ENCODE data around the gene SMG1.

The SMG1 gene

DNA sequence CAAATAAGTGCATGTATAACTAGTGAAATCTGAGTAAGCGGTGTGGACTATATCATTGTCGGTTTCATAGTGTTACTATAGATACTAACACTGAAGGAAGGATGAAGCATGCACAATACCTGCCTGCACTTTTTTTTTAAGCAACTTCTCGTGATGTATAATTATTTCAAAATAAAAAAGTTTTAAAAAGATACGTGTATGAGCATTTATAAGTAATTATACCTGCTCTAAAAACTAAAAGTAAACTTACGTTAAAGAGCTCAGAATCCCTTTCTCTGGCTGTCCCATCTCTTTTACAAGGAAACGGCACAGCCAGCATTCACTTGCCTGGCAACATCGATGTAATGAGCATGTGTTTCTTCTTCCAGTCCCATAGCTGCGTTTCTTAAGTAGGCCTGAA lies 93.6 kb downstream of the SMG1 start:
- no peak for DNase-seq (ENCODE audit: low spot score)
- no peak for TF ChIP-seq CTCF (IDR thresholded peaks at IDR 0.05; ENCODE audit: extremely low read depth, insufficient read depth, missing control alignments)
- in situ Hi-C loops (cut with MboI; ENCODE audit: low pct_unique_long_range_greater_than_20kb, low sequenced_read_pairs, unreplicated experiment): no loop called here

DNA sequence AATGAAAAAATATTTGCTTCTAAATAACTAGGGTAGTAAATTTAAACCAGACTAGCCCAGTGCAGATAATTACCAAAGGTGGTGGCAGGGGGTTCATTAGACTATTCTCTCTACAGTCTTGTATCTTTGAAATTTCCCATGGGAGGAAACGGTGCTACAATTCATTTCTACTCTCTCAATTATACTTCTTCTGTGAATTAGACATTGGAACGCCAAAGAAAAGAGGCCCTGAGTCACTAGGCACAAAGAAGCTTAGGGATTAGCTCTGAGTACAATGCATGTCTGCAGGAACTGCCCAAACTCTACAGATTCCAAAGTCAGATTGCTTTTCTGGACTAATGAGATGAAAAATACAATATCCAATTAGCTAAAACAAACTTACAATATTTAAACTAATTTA lies 94.2 kb downstream of the SMG1 start:
- no peak for DNase-seq (ENCODE audit: low spot score)
- in situ Hi-C loops (cut with MboI; ENCODE audit: low pct_unique_long_range_greater_than_20kb, low sequenced_read_pairs, unreplicated experiment): no loop called here
- TF ChIP-seq CTCF (IDR thresholded peaks at IDR 0.05; ENCODE audit: extremely low read depth, insufficient read depth, missing control alignments): no peak

DNA sequence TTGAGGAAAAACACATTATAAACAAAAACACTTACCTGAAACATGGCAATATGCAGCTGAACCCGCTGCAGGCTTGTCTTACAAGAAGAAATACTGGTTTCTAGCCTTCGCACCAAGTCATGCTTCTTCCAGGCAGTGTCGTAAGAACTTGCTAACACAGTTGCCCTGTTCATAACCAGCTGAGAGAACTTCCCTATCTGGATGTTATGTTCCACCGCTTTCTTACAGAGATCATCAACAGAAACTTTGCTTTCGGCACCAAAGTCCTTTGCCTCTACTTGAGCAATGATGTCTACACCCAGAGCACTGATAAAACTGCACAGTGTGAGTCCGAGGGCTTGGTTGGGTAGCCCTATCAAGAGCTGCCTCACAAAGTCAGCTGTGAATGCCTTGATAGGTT lies 97.0 kb downstream of the SMG1 start:
- in situ Hi-C loops (cut with MboI; ENCODE audit: low pct_unique_long_range_greater_than_20kb, low sequenced_read_pairs, unreplicated experiment): no loop called here
- no peak for TF ChIP-seq CTCF (IDR thresholded peaks at IDR 0.05; ENCODE audit: extremely low read depth, insufficient read depth, missing control alignments)
- DNase-seq (ENCODE audit: low spot score): no peak

- no peak for DNase-seq (ENCODE audit: low spot score)
- no peak for TF ChIP-seq CTCF (IDR thresholded peaks at IDR 0.05; ENCODE audit: extremely low read depth, insufficient read depth, missing control alignments)
- in situ Hi-C loops (cut with MboI; ENCODE audit: low pct_unique_long_range_greater_than_20kb, low sequenced_read_pairs, unreplicated experiment): no loop called here
Observed at GRCh38 chr16:18827890-18828289, 98.3 kb downstream of the SMG1 start.

DNA sequence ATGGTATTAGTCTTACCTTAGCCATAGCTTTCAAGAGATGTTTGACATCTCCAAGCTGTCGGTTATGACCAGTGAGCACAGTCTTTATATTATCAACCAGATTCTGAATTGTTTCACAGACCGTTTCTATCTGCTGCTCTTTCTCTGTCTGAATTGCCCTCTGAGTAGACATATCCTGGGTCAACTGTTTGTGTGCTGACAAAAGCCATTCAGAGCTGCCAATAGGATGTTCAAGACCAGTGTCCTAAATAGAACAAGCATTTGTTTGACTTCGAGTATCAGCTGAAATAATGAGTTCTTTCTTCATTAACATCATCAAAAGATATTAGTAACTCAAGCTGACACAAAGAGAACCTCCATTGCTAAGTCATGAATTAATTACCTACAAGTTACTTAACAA lies 109.9 kb downstream of the SMG1 start:
- DNase-seq (ENCODE audit: low spot score): no peak
- no peak for TF ChIP-seq CTCF (IDR thresholded peaks at IDR 0.05; ENCODE audit: extremely low read depth, insufficient read depth, missing control alignments)
- in situ Hi-C loops (cut with MboI; ENCODE audit: low pct_unique_long_range_greater_than_20kb, low sequenced_read_pairs, unreplicated experiment): no loop called here

- no peak for DNase-seq (ENCODE audit: low spot score)
- TF ChIP-seq CTCF (IDR thresholded peaks at IDR 0.05; ENCODE audit: extremely low read depth, insufficient read depth, missing control alignments): no peak
- in situ Hi-C loops (cut with MboI; ENCODE audit: low pct_unique_long_range_greater_than_20kb, low sequenced_read_pairs, unreplicated experiment): no loop called here
Observed at GRCh38 chr16:18811925-18812324, 114.3 kb downstream of the SMG1 start.

- no peak for TF ChIP-seq CTCF (IDR thresholded peaks at IDR 0.05; ENCODE audit: extremely low read depth, insufficient read depth, missing control alignments)
- DNase-seq (ENCODE audit: low spot score): no peak
- in situ Hi-C loops (cut with MboI; ENCODE audit: low pct_unique_long_range_greater_than_20kb, low sequenced_read_pairs, unreplicated experiment): no loop called here
Observed at GRCh38 chr16:18809165-18809564, 117.0 kb downstream of the SMG1 start.

Data from GM13977 (cell line).